GM15510 (cell line): Measurements from ENCODE around the gene CNN2.
A peak's percentile ranks its signal among the peaks of the same experiment; 100 is the strongest.

Experiments used
- POLR2A ChIP-seq: IDR thresholded peaks from 3 replicates; pipeline ENCODE4 v1.6.1; 2011; ENCODE audit warnings: borderline replicate concordance; ENCODE audit not compliant: insufficient read length; ENCODE audit errors: extremely low read depth

The CNN2 gene

DNA sequence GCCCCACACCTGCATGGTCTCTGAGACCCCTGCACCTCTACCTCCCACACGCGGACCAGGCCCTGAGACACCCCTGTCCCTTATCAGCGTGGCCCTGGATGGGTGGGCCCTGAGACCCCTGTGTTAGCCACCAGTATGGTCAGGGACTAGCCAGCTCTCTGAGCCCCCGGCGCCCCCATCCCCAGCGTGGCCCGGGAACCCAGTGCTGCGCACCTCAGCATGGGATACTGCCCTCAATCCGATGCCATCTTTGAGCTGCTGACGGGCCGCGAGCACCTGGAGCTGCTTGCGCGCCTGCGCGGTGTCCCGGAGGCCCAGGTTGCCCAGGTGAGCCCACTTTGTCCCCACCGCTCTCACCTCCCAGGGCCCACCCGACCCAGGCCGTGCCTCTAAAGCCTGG lies 35.6 kb downstream of the CNN2 start:
- TF ChIP-seq POLR2A: no peak

DNA sequence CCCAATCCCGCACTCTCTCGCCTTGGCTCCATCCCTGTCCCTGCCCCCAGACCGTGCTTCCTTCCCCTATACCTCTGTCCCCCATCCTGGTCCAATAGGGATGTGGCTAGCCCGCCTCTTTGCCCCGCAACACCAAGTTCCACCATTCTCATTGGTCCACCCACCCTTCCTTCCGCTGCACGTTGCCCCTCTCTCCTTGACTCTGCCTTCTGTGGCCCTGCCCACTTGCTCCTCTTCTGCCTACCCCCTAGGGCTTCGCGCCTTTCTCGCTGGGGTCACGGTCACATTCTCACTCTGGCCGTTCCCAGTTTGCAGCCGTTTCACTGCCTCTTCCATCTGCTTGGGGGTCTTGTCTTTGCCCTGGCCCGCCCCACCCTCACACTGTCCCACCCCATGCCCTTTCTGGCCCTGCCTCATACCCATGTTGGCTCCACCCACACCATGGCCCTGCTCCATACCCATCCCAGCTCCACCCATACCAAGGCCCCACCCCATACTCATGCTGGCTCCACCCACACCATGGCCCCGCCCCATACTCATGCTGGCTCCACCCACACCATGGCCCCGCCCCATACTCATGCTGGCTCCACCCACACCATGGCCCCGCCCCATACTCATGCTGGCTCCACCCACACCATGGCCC lies 36.1 kb downstream of the CNN2 start:
- no peak for TF ChIP-seq POLR2A

- no peak for TF ChIP-seq POLR2A
Measured at GRCh38 chr19:1063030-1063908, 36.9 kb downstream of the CNN2 start.

- TF ChIP-seq POLR2A: no peak
Measured at GRCh38 chr19:1063909-1064660, 37.7 kb downstream of the CNN2 start.

DNA sequence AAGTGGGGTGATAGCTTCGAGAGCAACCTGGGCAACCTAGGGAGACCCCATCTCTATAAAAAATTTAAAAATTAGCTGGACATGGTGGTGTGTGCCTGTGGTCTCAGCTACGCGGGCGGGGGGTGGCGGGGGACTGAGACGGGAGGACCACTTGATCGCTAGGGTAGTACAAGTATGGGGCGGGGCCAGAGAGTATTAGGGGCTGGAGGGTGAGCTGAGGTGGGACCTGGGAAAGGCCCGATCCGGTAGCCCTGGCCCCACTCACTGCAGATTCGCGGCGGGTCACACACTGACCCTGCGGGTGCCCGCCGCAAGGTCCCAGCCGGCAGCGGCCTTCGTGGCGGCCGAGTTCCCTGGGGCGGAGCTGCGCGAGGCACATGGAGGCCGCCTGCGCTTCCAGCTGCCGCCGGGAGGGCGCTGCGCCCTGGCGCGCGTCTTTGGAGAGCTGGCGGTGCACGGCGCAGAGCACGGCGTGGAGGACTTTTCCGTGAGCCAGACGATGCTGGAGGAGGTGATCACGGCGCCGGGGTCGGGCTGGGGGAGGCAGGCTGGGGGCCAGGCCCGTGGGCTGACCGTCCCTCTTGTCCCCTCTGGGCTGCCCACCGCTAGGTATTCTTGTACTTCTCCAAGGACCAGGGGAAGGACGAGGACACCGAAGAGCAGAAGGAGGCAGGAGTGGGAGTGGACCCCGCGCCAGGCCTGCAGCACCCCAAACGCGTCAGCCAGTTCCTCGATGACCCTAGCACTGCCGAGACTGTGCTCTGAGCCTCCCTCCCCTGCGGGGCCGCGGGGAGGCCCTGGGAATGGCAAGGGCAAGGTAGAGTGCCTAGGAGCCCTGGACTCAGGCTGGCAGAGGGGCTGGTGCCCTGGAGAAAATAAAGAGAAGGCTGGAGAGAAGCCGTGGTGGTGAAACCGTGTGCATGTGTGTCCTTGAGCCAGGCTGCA lies 38.5 kb downstream of the CNN2 start:
- no peak for TF ChIP-seq POLR2A

- TF ChIP-seq POLR2A: no peak
Measured at GRCh38 chr19:1065606-1066109, 39.2 kb downstream of the CNN2 start.

DNA sequence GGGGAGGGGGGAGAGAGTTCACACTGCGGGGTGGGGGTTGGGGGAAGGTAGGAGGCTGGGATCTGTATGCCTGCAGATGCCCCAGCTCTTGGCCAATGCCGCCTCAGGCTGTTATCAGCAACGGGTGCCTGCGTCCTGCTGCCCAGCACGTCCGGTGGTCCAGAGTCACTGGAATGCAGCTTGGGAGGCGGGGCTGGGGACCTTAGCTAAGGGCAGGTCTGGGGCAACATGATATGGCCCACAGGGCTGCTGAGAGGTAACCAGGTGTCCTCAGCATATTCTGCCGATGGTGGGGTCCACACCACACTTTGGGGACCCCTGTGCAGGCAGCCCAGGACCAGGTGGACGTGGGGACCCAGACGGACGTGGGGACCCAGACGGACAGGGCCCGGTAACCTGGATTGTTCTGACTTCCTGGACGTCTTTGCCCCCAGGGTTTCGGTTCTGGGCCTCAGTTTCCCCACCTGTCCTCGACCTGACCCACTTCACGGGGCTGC lies 39.9 kb downstream of the CNN2 start:
- no peak for TF ChIP-seq POLR2A

DNA sequence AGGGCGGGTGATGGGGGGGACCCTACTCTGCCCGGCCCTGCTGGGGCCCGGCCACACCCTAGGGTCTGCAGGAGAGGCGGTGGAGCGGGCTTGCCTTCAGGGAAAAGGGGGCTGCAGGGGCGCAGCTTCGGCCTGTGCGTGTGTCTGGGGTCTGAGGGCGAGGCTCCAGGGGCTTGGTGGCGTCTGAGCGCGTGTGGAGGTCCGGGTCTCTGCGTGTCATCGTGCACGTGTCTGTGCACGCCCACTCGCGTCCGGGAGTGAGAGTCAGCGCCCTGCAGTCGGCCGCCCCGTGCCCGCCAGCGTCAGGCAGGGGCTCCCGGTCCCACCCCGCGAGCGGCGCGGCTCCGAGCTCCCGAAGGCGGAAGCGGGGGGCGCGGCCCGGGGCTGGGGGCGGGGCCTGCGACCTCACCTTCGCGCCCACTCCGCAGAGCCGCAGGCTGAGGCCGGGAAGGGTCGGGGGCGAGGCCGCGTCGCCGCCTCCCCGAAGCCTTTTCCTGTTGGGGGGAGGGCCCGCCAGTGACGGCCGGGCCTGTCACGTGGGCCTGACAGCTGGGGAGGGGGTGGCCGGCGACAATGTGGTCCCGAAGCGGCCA lies 40.4 kb downstream of the CNN2 start, which contains the start of gene ARHGAP45:
ARHGAP45 (plus strand) TSS at position 420 of the 593 bp plus-strand sequence. CDS start 239 bp downstream, outside the sequence.
- TF ChIP-seq POLR2A: peak; percentile 51

DNA sequence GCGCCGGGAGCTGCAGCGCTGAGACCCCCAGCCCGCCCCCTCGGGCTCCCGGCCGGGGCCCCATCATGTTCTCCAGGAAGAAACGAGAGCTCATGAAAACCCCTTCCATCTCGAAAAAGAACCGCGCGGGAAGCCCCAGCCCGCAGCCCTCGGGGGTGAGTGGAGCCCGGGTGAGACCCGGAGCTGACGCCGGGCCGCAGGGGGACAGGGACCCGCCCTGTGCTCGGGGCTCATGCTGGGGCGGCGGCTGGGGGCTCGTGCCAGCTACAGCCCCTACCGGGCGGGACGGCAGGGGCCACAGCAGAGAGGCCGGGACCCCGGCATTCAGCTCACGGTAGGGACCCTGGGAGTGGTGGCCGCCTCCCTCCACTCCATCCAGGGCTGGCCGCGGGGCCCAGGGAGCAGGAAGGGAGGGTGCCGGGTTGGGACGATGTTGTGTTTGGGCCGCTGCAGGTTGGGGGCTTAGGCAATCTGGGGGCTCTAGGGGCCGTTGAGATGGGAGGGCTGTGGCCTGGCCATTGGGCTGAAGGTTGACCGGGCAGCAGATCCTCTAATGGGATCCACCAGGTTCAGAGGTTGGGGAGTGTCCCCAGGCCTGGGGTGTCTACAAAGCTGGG lies 41.0 kb downstream of the CNN2 start:
- TF ChIP-seq POLR2A: no peak

GRCh38 chr19:1068009-1069001 lies 41.9 kb downstream of the CNN2 start:
- no peak for TF ChIP-seq POLR2A

GRCh38 chr19:1069009-1069779 lies 42.8 kb downstream of the CNN2 start:
- peak; percentile 44 for TF ChIP-seq POLR2A
